Calu3 (cell line): Measurements from ENCODE around the gene NUDT22. TPM values are rescaled to one million over a fixed set of nuclear protein-coding genes. Genes with fewer than 3 reads are reported as not detected.

Experiments
- BruUV-seq: library from RNA; stranded (reverse); fragments of 400-500 nt; replicated peaks from 2 replicates; lab custom pipeline; 2021; lab: Mats Ljungman, UMichigan
- CTCF ChIA-PET: fragments of 300-600 bp; sonication (Branson Sonifier 250); formaldehyde crosslinking; loops from one replicate; lab custom pipeline; 2022; ENCODE audit warnings: antibody characterized with exemption; lab: Charles Lee
- DNase-seq: peaks from one replicate; pipeline ENCODE4 v3.0.0; 2022
- H3K27ac Mint-ChIP-seq: one replicate; pipeline ENCODE4 v1.8.0; 2022; ENCODE audit warnings: mixed read lengths; ENCODE audit not compliant: unreplicated experiment
- H3K27me3 Mint-ChIP-seq: one replicate; pipeline ENCODE4 v1.8.0; 2022; ENCODE audit warnings: mixed read lengths; ENCODE audit not compliant: unreplicated experiment
- H3K36me3 Mint-ChIP-seq: one replicate; pipeline ENCODE4 v1.8.0; 2022; ENCODE audit warnings: mild to moderate bottlenecking, moderate library complexity, mixed read lengths; ENCODE audit not compliant: insufficient read depth, unreplicated experiment
- H3K4me1 Mint-ChIP-seq: one replicate; pipeline ENCODE4 v1.8.0; 2022; ENCODE audit warnings: mild to moderate bottlenecking, low read depth, mixed read lengths; ENCODE audit not compliant: unreplicated experiment
- H3K4me3 Mint-ChIP-seq: one replicate; pipeline ENCODE4 v1.8.0; 2022; ENCODE audit warnings: mild to moderate bottlenecking, low read depth, moderate library complexity, mixed read lengths; ENCODE audit not compliant: unreplicated experiment
- H3K9me3 Mint-ChIP-seq: one replicate; pipeline ENCODE4 v1.8.0; 2022; ENCODE audit warnings: low read depth, mixed read lengths; ENCODE audit not compliant: unreplicated experiment
- intact Hi-C: fragments of 100-400 bp; cut with micrococcal nuclease; formaldehyde crosslinking; loops from one replicate; pipeline ENCODE4 v1.10.0; 2022; ENCODE audit not compliant: unreplicated experiment
- total RNA-seq: library from RNA; stranded (reverse); gene quantifications from 2 replicates; pipeline ENCODE4 v1.2.3, GENCODE V29; 2022
- TF ChIP-seq, protein P1 (sequence below): fragments of 200-600 bp; IDR thresholded peaks from one replicate; pipeline ENCODE4 v1.8.0; 2022; ENCODE audit warnings: antibody characterized with exemption; ENCODE audit not compliant: unreplicated experiment

The NUDT22 gene
- total RNA-seq, 1 experiment from 2014 or later, result 58.7 TPM

DNA sequence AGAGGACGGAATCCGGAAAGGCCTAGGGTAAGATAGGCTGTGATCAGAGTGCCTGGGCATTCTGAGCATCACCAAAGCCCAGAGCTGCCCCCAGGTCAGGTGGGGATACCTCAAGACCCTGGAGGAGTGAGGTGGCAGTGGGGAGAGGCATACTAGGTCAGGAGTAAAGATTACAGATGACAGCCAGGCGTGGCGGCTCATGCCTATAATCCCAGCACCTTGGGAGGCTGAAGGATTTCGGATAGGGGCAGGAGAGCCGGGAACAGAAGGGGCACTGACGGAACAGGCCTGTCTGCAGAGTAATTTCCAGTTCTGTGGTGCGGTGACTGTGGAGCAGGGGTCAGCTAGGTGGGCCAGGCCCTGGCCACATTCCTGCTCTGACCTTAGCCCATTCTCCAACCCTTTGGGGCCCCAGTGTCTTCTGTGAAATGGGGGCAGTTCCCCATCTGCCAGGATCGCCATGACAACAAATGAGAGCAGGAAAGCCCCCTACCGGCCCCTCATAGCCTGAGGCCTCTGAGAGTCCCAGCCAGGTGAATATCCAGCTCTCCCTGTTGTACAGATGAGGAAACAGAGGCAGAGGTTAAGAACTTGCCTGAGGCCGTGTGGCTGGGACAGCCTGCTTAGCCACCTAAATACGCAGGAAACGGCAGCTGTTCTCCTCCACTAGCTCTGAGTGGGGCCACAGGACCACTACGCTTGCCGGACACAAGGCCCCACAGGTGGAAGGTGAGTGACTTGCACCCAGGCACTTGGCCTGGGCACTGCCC, 49.1 kb downstream of the NUDT22 start:
- DNase-seq, result no peak
- TF ChIP-seq, protein P1, sequence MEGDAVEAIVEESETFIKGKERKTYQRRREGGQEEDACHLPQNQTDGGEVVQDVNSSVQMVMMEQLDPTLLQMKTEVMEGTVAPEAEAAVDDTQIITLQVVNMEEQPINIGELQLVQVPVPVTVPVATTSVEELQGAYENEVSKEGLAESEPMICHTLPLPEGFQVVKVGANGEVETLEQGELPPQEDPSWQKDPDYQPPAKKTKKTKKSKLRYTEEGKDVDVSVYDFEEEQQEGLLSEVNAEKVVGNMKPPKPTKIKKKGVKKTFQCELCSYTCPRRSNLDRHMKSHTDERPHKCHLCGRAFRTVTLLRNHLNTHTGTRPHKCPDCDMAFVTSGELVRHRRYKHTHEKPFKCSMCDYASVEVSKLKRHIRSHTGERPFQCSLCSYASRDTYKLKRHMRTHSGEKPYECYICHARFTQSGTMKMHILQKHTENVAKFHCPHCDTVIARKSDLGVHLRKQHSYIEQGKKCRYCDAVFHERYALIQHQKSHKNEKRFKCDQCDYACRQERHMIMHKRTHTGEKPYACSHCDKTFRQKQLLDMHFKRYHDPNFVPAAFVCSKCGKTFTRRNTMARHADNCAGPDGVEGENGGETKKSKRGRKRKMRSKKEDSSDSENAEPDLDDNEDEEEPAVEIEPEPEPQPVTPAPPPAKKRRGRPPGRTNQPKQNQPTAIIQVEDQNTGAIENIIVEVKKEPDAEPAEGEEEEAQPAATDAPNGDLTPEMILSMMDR, result no peak
- Mint-ChIP-seq H3K27me3 (no peaks in the 10 kb centered on the region), H3K36me3 (peaks cover 28% of the 10 kb centered on the region), H3K9me3 (no peaks in the 10 kb centered on the region), H3K4me3 (no peak overlapping the region), H3K4me1 (no peaks in the 10 kb centered on the region), H3K27ac (no peak overlapping the region)
- no TSS peak for BruUV-seq
- intact Hi-C loops, result no loop called here
- CTCF ChIA-PET, result interaction anchor here (0.7 kb wide), 2 partner anchors 183 to 1123 kb away, joined by 10 to 12 read pairs; no protein-coding TSS in a partner anchor

DNA sequence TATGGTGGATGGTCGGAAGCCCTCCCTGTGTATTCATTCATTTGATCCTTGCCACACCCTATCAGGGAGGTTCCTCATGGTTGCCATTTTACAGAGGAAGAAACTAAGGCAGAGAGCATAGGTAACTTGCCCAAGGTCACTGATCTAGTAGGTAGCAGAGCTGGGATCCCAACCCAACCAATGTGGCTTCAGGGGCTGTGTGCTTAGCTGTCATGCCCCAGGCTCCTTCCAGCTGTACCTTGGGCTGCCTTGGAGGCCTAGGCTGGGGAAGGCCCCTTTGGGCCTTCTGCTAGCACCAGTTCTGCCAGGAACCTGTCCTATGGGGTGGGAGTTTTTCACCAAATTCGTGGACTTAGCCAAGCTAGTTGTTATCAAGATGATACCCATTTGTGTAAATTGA, 49.8 kb downstream of the NUDT22 start:
- TF ChIP-seq, protein P1, result no peak
- Mint-ChIP-seq H3K27me3 (no peaks in the 10 kb centered on the region), H3K27ac (no peak overlapping the region), H3K4me1 (no peaks in the 10 kb centered on the region), H3K4me3 (no peak overlapping the region), H3K9me3 (no peaks in the 10 kb centered on the region), H3K36me3 (peaks cover 21% of the 10 kb centered on the region)
- CTCF ChIA-PET, result no interaction called here
- BruUV-seq, result no TSS peak
- no peak for DNase-seq
- intact Hi-C loops, result no loop called here

DNA sequence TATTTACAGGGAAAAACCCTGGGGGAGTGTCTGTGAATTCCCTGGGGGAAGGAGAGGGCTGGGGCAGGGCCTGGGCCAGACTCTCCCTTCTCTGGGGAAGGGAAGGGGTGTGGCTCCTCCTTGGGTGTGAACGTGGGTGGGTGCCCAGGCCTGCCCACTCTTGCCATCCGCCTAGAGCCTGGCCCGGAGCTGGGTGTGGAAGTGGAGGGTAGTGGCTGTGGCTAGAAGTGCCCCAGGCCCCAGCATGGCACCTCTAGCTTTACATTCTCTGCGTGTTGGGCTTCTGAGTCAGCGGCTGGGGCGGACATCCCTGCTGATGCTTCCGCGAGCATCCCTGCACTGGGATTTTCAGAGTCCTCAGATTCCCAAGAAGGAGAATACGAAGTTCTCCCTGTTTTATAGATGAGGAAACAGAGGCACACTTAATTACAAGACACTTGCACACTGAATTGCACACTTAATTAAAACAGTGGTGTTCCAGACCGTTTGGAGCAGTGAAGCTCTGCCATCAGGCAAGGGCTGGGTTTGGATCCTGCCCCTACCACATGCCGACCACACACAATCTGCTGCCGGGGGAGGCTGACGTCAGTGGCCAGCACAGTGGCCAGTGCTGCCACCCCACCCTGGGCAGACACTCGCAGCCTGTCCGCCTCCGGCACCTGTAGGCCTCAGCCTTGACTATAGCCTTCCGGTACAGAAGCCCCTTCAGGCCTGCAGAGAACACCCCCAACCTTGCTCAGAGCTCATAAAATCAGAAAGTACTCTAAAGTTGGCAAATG, 50.8 kb downstream of the NUDT22 start:
- H3K4me1 Mint-ChIP-seq, result peaks cover 8% of the 10 kb centered on the region
- H3K27ac Mint-ChIP-seq, result no peak overlapping the region
- no peak overlapping the region for H3K4me3 Mint-ChIP-seq
- TF ChIP-seq, protein P1, result no peak
- intact Hi-C loops, result no loop called here
- BruUV-seq, result no TSS peak
- no peaks in the 10 kb centered on the region for H3K9me3 Mint-ChIP-seq
- no peak for DNase-seq
- H3K36me3 Mint-ChIP-seq, result peaks cover 19% of the 10 kb centered on the region
- CTCF ChIA-PET, result interaction anchor here (0.6 kb wide), 1 partner anchor 24 kb away, joined by 6 read pairs; no protein-coding TSS in a partner anchor
- H3K27me3 Mint-ChIP-seq, result no peaks in the 10 kb centered on the region

DNA sequence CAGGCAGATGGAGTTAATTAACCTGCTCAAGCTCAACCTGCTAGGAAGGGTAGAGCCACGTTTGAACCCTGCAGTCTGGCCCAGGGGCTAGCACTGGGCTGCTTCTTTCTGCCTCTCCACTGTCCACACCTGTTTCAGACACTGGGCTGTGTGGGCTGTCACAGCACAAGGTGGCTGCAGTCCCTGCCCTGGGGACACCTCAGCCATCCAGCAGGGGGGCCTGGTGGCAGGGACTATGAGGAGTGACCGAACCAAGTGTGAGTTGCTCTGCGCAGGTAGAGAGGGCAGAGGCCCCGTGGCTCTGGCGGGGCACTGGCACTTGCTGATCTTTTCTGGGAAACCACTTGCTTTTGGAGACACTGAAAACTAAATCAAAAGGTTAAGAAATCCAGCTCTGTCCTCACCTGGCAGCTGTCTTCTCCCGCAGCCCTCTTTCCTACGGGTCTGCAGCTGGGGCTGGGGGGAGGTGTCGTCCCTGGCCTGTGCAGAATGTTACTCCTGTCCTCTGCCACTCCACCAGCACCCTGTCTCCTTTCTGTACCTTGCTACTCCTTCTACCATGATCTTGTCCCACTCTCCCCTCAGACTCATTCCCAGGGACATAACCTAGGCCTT, 52.6 kb downstream of the NUDT22 start:
- TF ChIP-seq, protein P1, result no peak
- H3K36me3 Mint-ChIP-seq, result peaks cover 26% of the 10 kb centered on the region
- no peak overlapping the region for H3K4me3 Mint-ChIP-seq
- intact Hi-C loops, result no loop called here
- no TSS peak for BruUV-seq
- no peak for DNase-seq
- peaks cover 12% of the 10 kb centered on the region for H3K4me1 Mint-ChIP-seq
- H3K9me3 Mint-ChIP-seq, result no peaks in the 10 kb centered on the region
- no peaks in the 10 kb centered on the region for H3K27me3 Mint-ChIP-seq
- CTCF ChIA-PET, result no interaction called here
- H3K27ac Mint-ChIP-seq, result no peak overlapping the region
